H1 (cell line): ENCODE data around the gene MEF2A. TPM values are rescaled to one million over a fixed set of nuclear protein-coding genes. Genes with fewer than 3 reads are reported as not detected.

Experiments used
- CTCF ChIA-PET: fragments of 300-600 bp; sonication (Branson Sonifier 250); formaldehyde crosslinking; loops from one replicate; lab custom pipeline; 2021; ENCODE audit not compliant: partially characterized antibody; lab: Charles Lee
- POLR2A ChIA-PET: fragments of 300-600 bp; sonication (Branson Sonifier 250); formaldehyde crosslinking; loops from one replicate; lab custom pipeline; 2021; ENCODE audit warnings: inconsistent platforms; ENCODE audit not compliant: partially characterized antibody; lab: Charles Lee
- DNase-seq, 2 experiments: peaks; one replicate each; pipeline versions ENCODE4 v3.0.0 to v3.0.0-alpha.2; 2010 to 2022; ENCODE audit warnings: low spot score in 2 of 2, low read depth in 1 of 2, mixed read lengths in 1 of 2
- FAIRE-seq: peaks from 2 replicates; lab custom pipeline; 2011; peaks lifted over from hg19 to GRCh38; lab: Jason Lieb, UNC
- H2AFZ ChIP-seq: 2 replicates; pipeline ENCODE4 v1.8.1; 2012; ENCODE audit warnings: low read length, inconsistent platforms
- H2AK5ac ChIP-seq: 2 replicates; pipeline ENCODE4 v1.6.1; 2013; ENCODE audit warnings: low read depth, low read length
- H2BK120ac ChIP-seq: replicated peaks from 2 replicates; pipeline ENCODE3; 2013; ENCODE audit warnings: low read depth, low read length, inconsistent platforms
- H2BK12ac ChIP-seq: 2 replicates; pipeline ENCODE4 v1.6.1; 2013; ENCODE audit warnings: low read depth, low read length
- H2BK15ac ChIP-seq: 2 replicates; pipeline ENCODE4 v1.6.1; 2013; ENCODE audit warnings: low read length
- H2BK20ac ChIP-seq: 2 replicates; pipeline ENCODE4 v1.6.1; 2013; ENCODE audit warnings: low read length
- H2BK5ac ChIP-seq: 2 replicates; pipeline ENCODE4 v1.6.1; 2013; ENCODE audit warnings: low read depth, low read length
- H3K14ac ChIP-seq: 2 replicates; pipeline ENCODE4 v1.6.1; 2013; ENCODE audit warnings: inconsistent platforms; ENCODE audit not compliant: insufficient read length
- H3K18ac ChIP-seq: 2 replicates; pipeline ENCODE4 v1.6.1; 2013; ENCODE audit warnings: low read length; ENCODE audit errors: extremely low read depth
- H3K23ac ChIP-seq: 2 replicates; pipeline ENCODE4 v1.6.1; 2013; ENCODE audit warnings: inconsistent platforms; ENCODE audit not compliant: insufficient read length
- H3K23me2 ChIP-seq: 2 replicates; pipeline ENCODE4 v1.6.1; 2013; ENCODE audit warnings: low read depth, low read length
- H3K27ac ChIP-seq: 2 replicates; pipeline ENCODE4 v1.6.1; 2011; ENCODE audit warnings: low read depth, low read length, inconsistent platforms
- H3K27me3 ChIP-seq, 4 experiments: replicated peaks in 1 of 4; 1 replicate in 1 of 4; 2 replicates in 3 of 4; pipeline versions ENCODE4 v1.6.1 to v1.8.1; 2011 to 2013; ENCODE audit warnings: low read length in 3 of 4, mild to moderate bottlenecking in 3 of 4, inconsistent platforms in 2 of 4, mixed read lengths in 2 of 4, moderate library complexity in 1 of 4; ENCODE audit not compliant: control insufficient read depth in 3 of 4, insufficient read depth in 3 of 4; ENCODE audit errors: extremely low read depth in 1 of 4
- H3K36me3 ChIP-seq, 4 experiments: 2 replicates each; pipeline versions ENCODE4 v1.6.1 to v1.8.1; 2011 to 2013; ENCODE audit warnings: mild to moderate bottlenecking in 4 of 4, low read length in 3 of 4, moderate library complexity in 2 of 4, control low read depth in 1 of 4, inconsistent platforms in 1 of 4; ENCODE audit not compliant: insufficient read depth in 4 of 4, control insufficient read depth in 2 of 4
- H3K4ac ChIP-seq: replicated peaks from 2 replicates; pipeline ENCODE3; 2013; ENCODE audit warnings: low read length, low read depth, mixed read lengths, inconsistent platforms; ENCODE audit not compliant: insufficient read length
- H3K4me1 ChIP-seq, 4 experiments: replicated peaks in 1 of 4; 1 replicate in 1 of 4; 2 replicates in 3 of 4; pipeline versions ENCODE4 v1.6.1 to v1.8.1; 2011 to 2013; ENCODE audit warnings: low read length in 3 of 4, inconsistent platforms in 2 of 4, mixed read lengths in 1 of 4; ENCODE audit not compliant: insufficient read depth in 4 of 4, control insufficient read depth in 3 of 4
- H3K4me2 ChIP-seq, 2 experiments: 2 replicates each; pipeline versions ENCODE4 v1.6.1 to v1.8.1; 2011 to 2013; ENCODE audit warnings: low read depth in 2 of 2, low read length in 2 of 2, control low read depth in 1 of 2, inconsistent platforms in 1 of 2, mild to moderate bottlenecking in 1 of 2; ENCODE audit not compliant: insufficient read depth in 1 of 2
- H3K4me3 ChIP-seq, 4 experiments: fragments of 200-600, 300-600 bp in 1 of 4; sonication (generic), shearing (Covaris generic), sonication (Bioruptor Twin) in 1 of 4; 2 replicates each; pipeline versions ENCODE4 v1.5.1 to v1.8.1; 2011 to 2016; ENCODE audit warnings: low read length in 4 of 4, low read depth in 3 of 4, control low read depth in 2 of 4, inconsistent platforms in 2 of 4, mild to moderate bottlenecking in 2 of 4, mixed read lengths in 1 of 4, moderate library complexity in 1 of 4; ENCODE audit not compliant: insufficient read depth in 2 of 4; ENCODE audit errors: extremely low read depth in 1 of 4
- H3K56ac ChIP-seq: replicated peaks from 2 replicates; pipeline ENCODE3; 2013; ENCODE audit warnings: low read depth, mild to moderate bottlenecking, mixed read lengths, low read length, inconsistent platforms; ENCODE audit not compliant: insufficient read length
- H3K79me1 ChIP-seq: 2 replicates; pipeline ENCODE4 v1.6.1; 2013; ENCODE audit warnings: low read depth, low read length, control low read depth
- H3K79me2 ChIP-seq, 2 experiments: 2 replicates each; pipeline versions ENCODE4 v1.6.1 to v1.8.1; 2012 to 2013; ENCODE audit warnings: low read length in 2 of 2, mild to moderate bottlenecking in 2 of 2, inconsistent platforms in 1 of 2; ENCODE audit not compliant: insufficient read depth in 2 of 2, control insufficient read depth in 1 of 2
- H3K9ac ChIP-seq, 4 experiments: replicated peaks in 1 of 4; 1 replicate in 1 of 4; 2 replicates in 3 of 4; pipeline versions ENCODE4 v1.6.1 to v1.8.1; 2011 to 2013; ENCODE audit warnings: low read depth in 3 of 4, low read length in 3 of 4, control low read depth in 2 of 4, mild to moderate bottlenecking in 2 of 4, moderate library complexity in 2 of 4, inconsistent platforms in 1 of 4; ENCODE audit errors: extremely low read depth in 1 of 4
- H3K9me3 ChIP-seq, 2 experiments: 2 replicates each; pipeline versions ENCODE4 v1.6.1 to v1.8.1; 2012 to 2013; ENCODE audit warnings: mild to moderate bottlenecking in 2 of 2, moderate library complexity in 2 of 2, control low read depth in 1 of 2, inconsistent platforms in 1 of 2, low read depth in 1 of 2, low read length in 1 of 2, mixed read lengths in 1 of 2; ENCODE audit not compliant: insufficient read depth in 2 of 2
- H4K20me1 ChIP-seq, 2 experiments: replicated peaks in 1 of 2; 2 replicates each; pipeline versions ENCODE3 to v1.8.1; 2011 to 2013; ENCODE audit warnings: inconsistent platforms in 2 of 2, low read length in 2 of 2, mild to moderate bottlenecking in 1 of 2; ENCODE audit not compliant: insufficient read depth in 2 of 2, control insufficient read depth in 1 of 2
- H4K5ac ChIP-seq: 2 replicates; pipeline ENCODE4 v1.6.1; 2013; ENCODE audit warnings: low read length, low read depth, mixed read lengths, inconsistent platforms; ENCODE audit not compliant: insufficient read length
- H4K8ac ChIP-seq: 2 replicates; pipeline ENCODE4 v1.8.0; 2013; ENCODE audit warnings: mild to moderate bottlenecking, moderate library complexity, low read length, inconsistent platforms; ENCODE audit not compliant: insufficient read depth; ENCODE audit errors: extremely low read depth
- H4K91ac ChIP-seq: replicated peaks from 2 replicates; pipeline ENCODE3; 2013; ENCODE audit warnings: low read length, mixed read lengths, inconsistent platforms; ENCODE audit not compliant: insufficient read length
- POLR2AphosphoS5 ChIP-seq: IDR thresholded peaks from 2 replicates; pipeline ENCODE4 v1.6.1; 2011; ENCODE audit warnings: low read depth, low read length
- SP4 ChIP-seq: IDR thresholded peaks from 2 replicates; pipeline ENCODE4 v1.6.1; 2012; ENCODE audit warnings: low read length, inconsistent platforms
- YY1 ChIP-seq: IDR thresholded peaks from 2 replicates; pipeline ENCODE4 v1.6.1; 2011; ENCODE audit warnings: low read depth, mild to moderate bottlenecking, low read length
- WGBS, 2 experiments: shearing (Covaris generic) in 1 of 2; methylation state at CpG; one replicate each; pipeline versions ENCODE4 v1.1.6 to v1.1.7; 2013 to 2015; ENCODE audit warnings: low lambda C conversion rate in 2 of 2, mixed read lengths in 2 of 2, inconsistent platforms in 1 of 2, low coverage in 1 of 2, missing lambda C conversion rate in 1 of 2; ENCODE audit not compliant: insufficient replicate concordance in 2 of 2, insufficient coverage in 1 of 2, insufficient read length in 1 of 2; ENCODE audit errors: extremely low coverage in 1 of 2, missing lambda C conversion rate in 1 of 2; 5-methylcytosine and 5-hydroxymethylcytosine counted together
- polyA plus RNA-seq, 7 experiments: library from polyadenylated mRNA; depleted of rRNA in 3 of 7; stranded (reverse) in 5 of 7; unstranded in 2 of 7; fragments of >200 nt in 5 of 7; fragments of 200-250 nt in 2 of 7; gene quantifications; 1 replicate in 5 of 7; 2 replicates in 1 of 7; 4 replicates in 1 of 7; pipeline versions ENCODE4 v1.2.1 to v1.2.3, GENCODE V29; 2011 to 2013; ENCODE audit warnings: missing spikeins in 2 of 7, mixed read lengths in 2 of 7
- total RNA-seq: library from RNA; stranded (reverse); fragmentation: NEBNext Ultra II Directional; extraction: Animal tissue kit (Norgen Biotek cat#: 25700); gene quantifications from 2 replicates; pipeline ENCODE4 v1.2.1, GENCODE V29; 2021
- TF ChIP-seq, protein P1 (sequence below): IDR thresholded peaks from 2 replicates; pipeline ENCODE4 v1.6.1; 2012; ENCODE audit warnings: inconsistent platforms

The MEF2A gene
- total and polyA plus RNA-seq, 2 of the 8 experiments (the other 6 are each of a cell fraction or from before 2014, with no cell fraction given): 15.6 to 22.5 TPM

DNA sequence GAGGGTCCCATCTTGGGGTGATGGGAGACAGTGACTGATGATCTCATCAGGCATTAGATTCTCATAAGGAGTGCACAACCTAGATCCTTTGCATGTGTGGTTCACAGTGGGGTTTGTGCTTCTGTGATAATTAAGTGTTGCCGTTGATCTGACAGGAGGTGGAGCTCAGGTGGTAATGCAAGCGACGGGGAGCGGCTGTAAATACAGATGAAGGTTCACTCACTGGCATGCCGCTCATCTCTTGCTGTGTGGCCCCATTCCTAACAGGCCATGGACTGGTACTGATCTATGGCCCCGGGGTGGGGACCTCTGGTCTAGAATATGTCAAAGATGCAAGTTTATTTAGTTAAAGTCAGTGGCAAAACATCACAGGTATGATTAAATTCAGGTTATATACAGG, 8.7 kb downstream of the MEF2A start:
- ChIA-PET POLR2A (interaction anchor here (1.1 kb wide), 1 partner anchor 9 kb away, joined by 4 read pairs; the partner anchor contains the start of gene MEF2A), CTCF (no interaction called here)
- H3K56ac ChIP-seq: no peak overlapping the region
- no peak overlapping the region for H4K91ac ChIP-seq
- H3K4me3 ChIP-seq: no peak overlapping the region
- TF ChIP-seq POLR2AphosphoS5: no peak
- TF ChIP-seq, protein P1, sequence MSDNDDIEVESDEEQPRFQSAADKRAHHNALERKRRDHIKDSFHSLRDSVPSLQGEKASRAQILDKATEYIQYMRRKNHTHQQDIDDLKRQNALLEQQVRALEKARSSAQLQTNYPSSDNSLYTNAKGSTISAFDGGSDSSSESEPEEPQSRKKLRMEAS: no peak
- no peak for TF ChIP-seq SP4
- TF ChIP-seq YY1: no peak
- H3K79me2 ChIP-seq: peaks cover 6 to 96% of the 10 kb centered on the region in 2 experiments
- H3K4ac ChIP-seq: no peak overlapping the region
- H4K5ac ChIP-seq: no peak overlapping the region
- no peak overlapping the region for H3K18ac ChIP-seq
- FAIRE-seq: no peak
- H4K8ac ChIP-seq: no peak overlapping the region
- peaks cover 2% of the 10 kb centered on the region; the same call in 1 of the 2 replicates for H3K79me1 ChIP-seq
- H3K4me2 ChIP-seq: no peak overlapping the region
- no peak for DNase-seq
- H2BK20ac ChIP-seq: no peak overlapping the region
- H3K27me3 ChIP-seq: no peaks in the 10 kb centered on the region
- no peaks in the 10 kb centered on the region; a peak in 1 of 4 replicates for H3K9me3 ChIP-seq
- 88% methylated on average over 6 of the region's 6 CpGs; no CpG with 5 or more reads in 1 of the 2 experiments for WGBS, 2 experiments
- H2BK5ac ChIP-seq: no peak overlapping the region
- no peak overlapping the region for H2AFZ ChIP-seq
- H3K9ac ChIP-seq: no peak overlapping the region
- peaks cover 0 to 2% (median 0%) of the 10 kb centered on the region in 4 experiments; a peak in 1 of 8 replicates for H3K36me3 ChIP-seq
- peaks cover 0 to 13% (median 8%) of the 10 kb centered on the region in 4 experiments; a peak in 4 of 7 replicates for H3K4me1 ChIP-seq
- H4K20me1 ChIP-seq: peaks cover 3 to 8% of the 10 kb centered on the region in 2 experiments
- H3K23ac ChIP-seq: no peak overlapping the region
- H2BK120ac ChIP-seq: no peak overlapping the region
- no peaks in the 10 kb centered on the region for H3K23me2 ChIP-seq
- no peak overlapping the region for H2AK5ac ChIP-seq
- no peak overlapping the region for H3K27ac ChIP-seq
- H2BK12ac ChIP-seq: no peak overlapping the region
- H3K14ac ChIP-seq: no peak overlapping the region
- H2BK15ac ChIP-seq: no peak overlapping the region
